ENCODE results near the gene TMEM150C.

Gene TMEM150C

DNA sequence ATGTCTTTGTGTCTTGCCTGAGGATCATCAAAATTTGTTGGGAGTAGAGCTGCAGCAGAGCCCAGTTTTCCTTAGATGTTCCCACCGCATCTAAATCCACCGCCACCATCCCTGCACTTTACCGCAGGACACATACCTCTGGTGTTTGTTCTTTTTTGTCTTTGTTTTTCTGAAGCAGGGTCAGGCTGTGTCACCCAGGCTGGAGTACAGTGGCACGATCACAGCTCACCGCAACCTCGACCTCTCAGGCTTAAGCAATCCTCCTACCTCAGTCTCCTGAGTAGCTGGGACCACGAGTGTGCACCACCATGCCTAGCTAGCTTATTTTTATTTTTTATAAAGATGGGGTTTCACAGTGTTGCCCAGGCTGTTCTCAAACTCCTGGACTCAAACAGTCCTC, 126.8 kb downstream of the TMEM150C start:
- H3K27ac ChIP-seq, result no peak overlapping the region
- no peak for DNase-seq (ENCODE audit: low read depth, low spot score)

DNA sequence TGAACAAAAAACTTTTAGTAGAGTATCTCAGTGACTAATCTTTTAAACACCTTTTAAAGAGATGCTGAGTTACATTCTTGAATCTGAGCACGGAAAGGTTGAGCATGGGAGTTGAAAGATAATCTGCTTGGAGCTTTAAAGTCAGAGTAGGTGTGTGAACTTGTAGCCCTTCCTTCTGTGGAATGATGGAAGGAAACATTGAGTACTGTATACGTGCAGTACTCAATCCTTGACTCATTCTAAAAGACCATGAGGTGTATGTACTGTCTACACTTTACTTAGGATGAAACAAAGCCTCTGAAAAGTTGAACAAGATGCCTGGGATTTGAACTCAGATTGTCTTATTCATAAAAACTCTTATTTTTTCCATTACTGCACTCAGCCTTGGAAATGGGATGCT, 128.0 kb downstream of the TMEM150C start:
- no peak for DNase-seq (ENCODE audit: low read depth, low spot score)

More for the DNA sequence above, 128.0 kb downstream of the TMEM150C start:
- no peak overlapping the region for H3K27ac ChIP-seq

Data from epithelial cell of prostate (primary cell).